Measurements from ENCODE around the gene C3orf22.
A peak's percentile ranks its signal among the peaks of the same experiment; 100 is the strongest.

Gene C3orf22

DNA sequence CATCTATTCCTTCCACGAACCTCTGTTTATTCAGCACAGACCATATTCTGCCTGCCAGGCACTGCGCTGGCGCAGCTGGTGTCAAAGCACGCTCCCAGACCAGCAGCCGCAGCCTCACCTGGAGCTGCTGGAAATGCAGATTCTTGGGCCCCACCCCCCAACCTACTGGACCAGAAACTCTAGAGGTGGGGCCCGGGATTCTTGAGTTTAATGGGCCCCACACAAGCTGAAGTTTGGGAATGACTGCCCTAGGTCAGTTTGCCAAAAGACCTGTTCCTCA lies 27.7 kb downstream of the C3orf22 start:
- TF ChIP-seq, protein P1, sequence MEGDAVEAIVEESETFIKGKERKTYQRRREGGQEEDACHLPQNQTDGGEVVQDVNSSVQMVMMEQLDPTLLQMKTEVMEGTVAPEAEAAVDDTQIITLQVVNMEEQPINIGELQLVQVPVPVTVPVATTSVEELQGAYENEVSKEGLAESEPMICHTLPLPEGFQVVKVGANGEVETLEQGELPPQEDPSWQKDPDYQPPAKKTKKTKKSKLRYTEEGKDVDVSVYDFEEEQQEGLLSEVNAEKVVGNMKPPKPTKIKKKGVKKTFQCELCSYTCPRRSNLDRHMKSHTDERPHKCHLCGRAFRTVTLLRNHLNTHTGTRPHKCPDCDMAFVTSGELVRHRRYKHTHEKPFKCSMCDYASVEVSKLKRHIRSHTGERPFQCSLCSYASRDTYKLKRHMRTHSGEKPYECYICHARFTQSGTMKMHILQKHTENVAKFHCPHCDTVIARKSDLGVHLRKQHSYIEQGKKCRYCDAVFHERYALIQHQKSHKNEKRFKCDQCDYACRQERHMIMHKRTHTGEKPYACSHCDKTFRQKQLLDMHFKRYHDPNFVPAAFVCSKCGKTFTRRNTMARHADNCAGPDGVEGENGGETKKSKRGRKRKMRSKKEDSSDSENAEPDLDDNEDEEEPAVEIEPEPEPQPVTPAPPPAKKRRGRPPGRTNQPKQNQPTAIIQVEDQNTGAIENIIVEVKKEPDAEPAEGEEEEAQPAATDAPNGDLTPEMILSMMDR (conservative IDR thresholded peaks at IDR 0.05; ENCODE audit: low read length) = no peak; the same call in 1 of the 2 replicates
- H3K36me3 ChIP-seq (ENCODE audit: insufficient read depth, low read length) = no peaks in the 10 kb centered on the region
- peak overlapping the region; percentile 58 for H3K4me3 ChIP-seq (ENCODE audit: low read length, poor library complexity, severe bottlenecking)
- H3K27me3 ChIP-seq (ENCODE audit: insufficient read depth, low read length, poor library complexity, severe bottlenecking) = no peaks in the 10 kb centered on the region
- H3K9ac ChIP-seq (ENCODE audit: low read depth, low read length, poor library complexity, severe bottlenecking) = peak overlapping the region; percentile 84
- H2AFZ ChIP-seq (ENCODE audit: low read length) = no peak overlapping the region
- H3K4me1 ChIP-seq (ENCODE audit: insufficient read depth, low read length, poor library complexity, severe bottlenecking) = peaks cover 71% of the 10 kb centered on the region
- no peaks in the 10 kb centered on the region for H3K9me3 ChIP-seq (ENCODE audit: insufficient read depth, low read depth, low read length)
- H3K9me2 ChIP-seq (replicated peaks; ENCODE audit: low read depth, low read length) = no peaks in the 10 kb centered on the region
- H4K20me1 ChIP-seq (ENCODE audit: insufficient read depth, low read length, poor library complexity, severe bottlenecking) = no peaks in the 10 kb centered on the region
- H3F3A ChIP-seq (ENCODE audit: low read depth) = no peaks in the 10 kb centered on the region
- peak overlapping the region; percentile 76 for H3K4me2 ChIP-seq (ENCODE audit: low read depth, low read length, poor library complexity, severe bottlenecking)
- H3K79me2 ChIP-seq (ENCODE audit: insufficient read depth, low read length) = no peaks in the 10 kb centered on the region

DNA sequence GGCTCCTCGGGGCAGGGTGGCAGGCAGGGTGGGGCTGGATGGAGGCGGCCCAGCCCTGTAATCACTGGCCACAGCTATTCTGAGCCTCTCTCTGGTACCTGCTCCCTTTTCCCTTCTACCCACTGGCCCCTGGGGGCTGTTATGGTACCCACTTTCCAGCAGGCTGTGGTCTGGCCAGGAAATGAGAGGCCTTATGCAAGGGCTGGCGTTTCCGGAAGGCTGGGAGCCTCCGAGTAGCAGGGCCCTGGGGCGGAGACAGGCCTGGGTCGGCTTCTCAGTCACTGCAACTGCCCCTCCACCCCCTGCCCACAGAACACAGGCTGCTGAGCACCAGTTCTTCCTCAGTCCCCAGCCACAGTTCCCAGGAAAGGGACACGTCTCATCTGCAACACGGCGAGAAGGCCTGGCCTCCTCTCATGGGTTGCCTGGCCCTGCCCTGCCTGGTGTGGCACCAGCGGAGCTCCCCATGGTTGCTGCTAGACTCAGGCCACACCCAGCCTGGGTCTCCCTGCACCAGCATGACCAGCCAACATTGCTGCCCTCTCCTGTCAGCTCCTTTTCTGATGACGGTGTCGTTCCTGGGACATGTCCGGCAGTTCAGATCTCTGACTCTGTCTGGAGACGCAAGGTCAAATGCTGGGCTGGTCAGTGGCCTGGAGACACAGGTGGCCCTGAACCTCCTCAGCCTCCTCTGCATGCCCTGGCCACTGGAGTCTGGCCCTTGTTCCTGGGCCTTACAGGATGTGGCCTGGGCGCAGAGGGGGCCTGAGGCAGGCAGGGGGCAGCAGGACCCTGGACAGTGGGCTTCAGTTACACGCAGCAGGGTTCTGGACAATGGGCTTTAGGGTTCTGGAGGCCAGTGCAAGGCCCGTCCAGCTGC lies 28.3 kb downstream of the C3orf22 start:
- no peaks in the 10 kb centered on the region for H3K79me2 ChIP-seq (ENCODE audit: insufficient read depth, low read length)
- H3F3A ChIP-seq (ENCODE audit: low read depth) = no peaks in the 10 kb centered on the region
- H3K4me3 ChIP-seq (ENCODE audit: low read length, poor library complexity, severe bottlenecking) = peak overlapping the region; percentile 58
- no peaks in the 10 kb centered on the region for H3K36me3 ChIP-seq (ENCODE audit: insufficient read depth, low read length)
- H3K9me3 ChIP-seq (ENCODE audit: insufficient read depth, low read depth, low read length) = no peaks in the 10 kb centered on the region
- H2AFZ ChIP-seq (ENCODE audit: low read length) = no peak overlapping the region
- H3K4me2 ChIP-seq (ENCODE audit: low read depth, low read length, poor library complexity, severe bottlenecking) = peak overlapping the region; percentile 76
- H3K9me2 ChIP-seq (replicated peaks; ENCODE audit: low read depth, low read length) = no peaks in the 10 kb centered on the region
- no peaks in the 10 kb centered on the region for H3K27me3 ChIP-seq (ENCODE audit: insufficient read depth, low read length, poor library complexity, severe bottlenecking)
- peaks cover 77% of the 10 kb centered on the region for H3K4me1 ChIP-seq (ENCODE audit: insufficient read depth, low read length, poor library complexity, severe bottlenecking)
- peak overlapping the region; percentile 84 for H3K9ac ChIP-seq (ENCODE audit: low read depth, low read length, poor library complexity, severe bottlenecking)
- TF ChIP-seq EZH2phosphoT487 (IDR thresholded peaks at IDR 0.05; ENCODE audit: borderline replicate concordance) = no peak
- TF ChIP-seq, protein P1 (conservative IDR thresholded peaks at IDR 0.05; ENCODE audit: low read length) = peak; percentile 38
- no peaks in the 10 kb centered on the region for H4K20me1 ChIP-seq (ENCODE audit: insufficient read depth, low read length, poor library complexity, severe bottlenecking)

DNA sequence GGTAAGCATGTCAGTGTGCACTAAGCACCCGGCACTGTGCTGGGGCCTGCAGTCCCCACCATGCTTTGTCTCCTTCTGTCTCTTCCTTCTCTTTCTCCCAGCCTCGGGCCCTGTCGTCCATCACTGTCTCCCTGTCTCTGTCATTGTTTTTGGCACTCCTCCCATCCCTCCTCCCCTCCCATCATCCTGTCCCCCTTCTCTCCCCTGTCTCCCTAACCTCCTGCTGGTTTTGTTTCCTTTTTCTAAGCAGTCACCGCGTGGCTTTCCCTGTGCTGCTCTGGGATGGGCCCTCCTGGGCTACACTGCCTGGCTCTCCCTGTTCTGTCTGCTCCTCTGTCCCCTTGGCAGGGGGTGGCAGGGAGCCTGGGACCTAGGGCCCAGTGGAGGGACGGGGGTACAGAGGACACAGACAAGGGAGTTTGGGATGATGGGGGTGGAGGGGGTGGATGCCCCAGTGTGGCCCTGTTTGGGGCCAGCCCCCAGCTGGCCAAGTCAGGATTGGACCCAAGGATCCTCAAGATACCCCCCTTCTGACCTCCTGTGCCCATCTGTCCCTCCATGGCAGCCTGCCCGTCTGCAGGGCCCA lies 29.1 kb downstream of the C3orf22 start:
- Histone ChIP-seq H3K27me3 (ENCODE audit: insufficient read depth, low read length, poor library complexity, severe bottlenecking) (no peaks in the 10 kb centered on the region), H3K79me2 (ENCODE audit: insufficient read depth, low read length) (no peaks in the 10 kb centered on the region)

More for the DNA sequence above, 29.1 kb downstream of the C3orf22 start:
- H3K4me3 ChIP-seq (ENCODE audit: low read length, poor library complexity, severe bottlenecking) = peak overlapping the region; percentile 57
- no peaks in the 10 kb centered on the region for H3K9me2 ChIP-seq (replicated peaks; ENCODE audit: low read depth, low read length)
- H3K9me3 ChIP-seq (ENCODE audit: insufficient read depth, low read depth, low read length) = no peaks in the 10 kb centered on the region
- H4K20me1 ChIP-seq (ENCODE audit: insufficient read depth, low read length, poor library complexity, severe bottlenecking) = no peaks in the 10 kb centered on the region
- H2AFZ ChIP-seq (ENCODE audit: low read length) = no peak overlapping the region
- peak overlapping the region; percentile 76 for H3K4me2 ChIP-seq (ENCODE audit: low read depth, low read length, poor library complexity, severe bottlenecking)
- peak overlapping the region; percentile 81 for H3K9ac ChIP-seq (ENCODE audit: low read depth, low read length, poor library complexity, severe bottlenecking)
- peaks cover 82% of the 10 kb centered on the region for H3K4me1 ChIP-seq (ENCODE audit: insufficient read depth, low read length, poor library complexity, severe bottlenecking)
- no peak for TF ChIP-seq EZH2phosphoT487 (IDR thresholded peaks at IDR 0.05; ENCODE audit: borderline replicate concordance)
- TF ChIP-seq, protein P1 (conservative IDR thresholded peaks at IDR 0.05; ENCODE audit: low read length) = no peak
- no peaks in the 10 kb centered on the region for H3K36me3 ChIP-seq (ENCODE audit: insufficient read depth, low read length)
- H3F3A ChIP-seq (ENCODE audit: low read depth) = no peaks in the 10 kb centered on the region

Measured in Loucy (cell line).